IPS-15b (cell line): ENCODE data around the gene DIS3L2.

ENCODE experiments used
- H3K27me3 ChIP-seq: one replicate; pipeline ENCODE4 v1.6.1; 2013; ENCODE audit warnings: low read length; ENCODE audit not compliant: control insufficient read depth, insufficient read depth
- H3K36me3 ChIP-seq: one replicate; pipeline ENCODE4 v1.6.1; 2013; ENCODE audit warnings: low read length; ENCODE audit not compliant: control insufficient read depth, insufficient read depth
- H3K4me1 ChIP-seq: one replicate; pipeline ENCODE4 v1.6.1; 2013; ENCODE audit warnings: mild to moderate bottlenecking, low read length; ENCODE audit not compliant: control insufficient read depth, insufficient read depth
- H3K4me3 ChIP-seq: one replicate; pipeline ENCODE4 v1.5.1; 2013; ENCODE audit warnings: low read depth, low read length
- H3K9ac ChIP-seq: one replicate; pipeline ENCODE4 v1.6.1; 2013; ENCODE audit warnings: low read depth, mild to moderate bottlenecking, low read length
- H3K9me3 ChIP-seq: one replicate; pipeline ENCODE4 v1.6.1; 2013; ENCODE audit warnings: mild to moderate bottlenecking, low read length; ENCODE audit not compliant: control insufficient read depth, insufficient read depth

DIS3L2 gene

DNA sequence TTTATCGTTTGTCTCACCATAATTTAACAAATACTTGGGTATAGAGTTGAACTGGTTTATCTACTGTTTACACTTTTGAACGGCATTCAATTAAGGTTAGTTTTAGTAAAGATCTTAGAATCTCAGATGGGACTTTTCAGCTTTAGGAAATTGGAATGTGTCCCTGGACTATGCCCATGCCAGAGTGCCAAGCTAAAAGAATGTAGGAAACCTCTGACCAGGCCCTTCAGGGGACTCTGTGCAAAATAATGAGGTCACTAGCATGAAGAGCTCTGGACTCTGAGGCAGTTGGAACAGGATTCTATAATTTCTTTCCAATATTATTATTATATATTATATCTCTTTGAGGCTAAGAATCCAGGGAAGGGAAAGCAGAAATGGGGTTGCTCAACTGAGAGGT is 13.5 kb downstream of the DIS3L2 start:
- no peaks in the 10 kb centered on the region for H3K36me3 ChIP-seq
- H3K9ac ChIP-seq = no peak overlapping the region
- no peaks in the 10 kb centered on the region for H3K27me3 ChIP-seq

DNA sequence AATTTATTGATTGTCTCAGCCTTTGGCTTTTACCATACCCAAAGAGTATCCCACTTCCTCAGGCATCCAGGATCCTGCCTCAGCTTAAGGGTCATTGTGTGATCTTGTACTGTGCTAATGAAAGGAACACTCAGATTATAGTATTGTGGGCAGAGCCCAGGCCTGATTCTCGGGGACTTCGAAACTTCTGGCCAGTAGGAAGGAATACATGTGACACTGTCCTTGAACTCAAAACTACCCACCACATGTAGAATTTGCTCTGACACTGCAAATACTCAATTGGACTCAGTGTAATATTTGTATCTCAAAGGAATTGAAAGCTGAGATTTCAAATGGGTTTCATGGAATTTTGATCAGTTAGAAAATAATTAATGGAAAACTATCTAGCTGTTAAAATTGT is 15.9 kb downstream of the DIS3L2 start:
- Histone ChIP-seq H3K36me3 (no peaks in the 10 kb centered on the region), H3K9me3 (no peaks in the 10 kb centered on the region), H3K4me1 (peaks cover 3% of the 10 kb centered on the region), H3K9ac (no peak overlapping the region), H3K4me3 (no peak overlapping the region), H3K27me3 (no peaks in the 10 kb centered on the region)

More for the DNA sequence above, 13.5 kb downstream of the DIS3L2 start:
- H3K4me1 ChIP-seq = peaks cover 3% of the 10 kb centered on the region
- no peak overlapping the region for H3K4me3 ChIP-seq
- no peaks in the 10 kb centered on the region for H3K9me3 ChIP-seq

DNA sequence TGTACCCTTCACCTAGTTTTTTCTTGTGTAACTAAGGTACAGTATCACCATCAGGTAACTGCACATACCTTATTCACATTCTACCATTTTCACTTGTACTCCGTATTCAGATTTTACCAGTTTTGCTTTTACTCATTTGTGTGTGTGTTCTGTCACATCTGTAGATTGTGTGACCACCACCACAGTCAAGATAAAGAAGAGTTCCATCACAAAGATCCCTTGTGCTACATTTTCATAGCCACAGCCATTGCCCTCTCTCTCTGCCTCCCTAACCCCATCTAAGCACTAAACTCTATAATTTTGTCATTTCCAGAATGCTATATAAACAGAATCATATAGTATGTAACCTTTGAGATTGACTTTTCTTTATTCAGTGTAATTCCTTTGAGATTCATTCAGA is 23.5 kb downstream of the DIS3L2 start:
- no peaks in the 10 kb centered on the region for H3K9me3 ChIP-seq
- H3K9ac ChIP-seq = no peak overlapping the region
- no peaks in the 10 kb centered on the region for H3K27me3 ChIP-seq
- no peak overlapping the region for H3K4me3 ChIP-seq
- peaks cover 15% of the 10 kb centered on the region for H3K4me1 ChIP-seq
- no peaks in the 10 kb centered on the region for H3K36me3 ChIP-seq

DNA sequence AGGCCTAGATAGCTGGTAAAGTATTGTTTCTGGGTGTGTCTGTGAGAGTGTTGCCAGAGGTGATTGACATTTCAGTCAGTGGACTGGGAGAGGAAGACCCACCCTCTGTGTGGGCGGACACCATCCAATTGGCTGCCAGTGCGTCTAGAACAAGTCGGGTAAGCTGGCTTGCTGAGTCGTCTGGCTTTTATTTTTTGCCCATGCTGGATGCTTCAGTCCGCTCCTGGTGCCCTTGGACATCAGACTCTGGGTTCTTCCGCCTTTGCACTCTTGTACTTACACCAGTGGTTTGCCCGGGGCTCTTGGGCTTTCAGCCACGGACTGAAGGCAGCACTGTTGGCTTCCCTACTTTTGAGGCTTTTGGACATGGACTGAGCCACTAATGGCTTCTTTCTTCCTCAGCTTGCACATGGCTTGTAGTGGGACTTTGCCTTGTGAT is 24.3 kb downstream of the DIS3L2 start:
- no peaks in the 10 kb centered on the region for H3K36me3 ChIP-seq
- H3K9me3 ChIP-seq = no peaks in the 10 kb centered on the region
- peak overlapping the region; percentile 28 for H3K4me3 ChIP-seq
- peaks cover 21% of the 10 kb centered on the region for H3K4me1 ChIP-seq
- no peaks in the 10 kb centered on the region for H3K27me3 ChIP-seq
- peak overlapping the region; percentile 62 for H3K9ac ChIP-seq

DNA sequence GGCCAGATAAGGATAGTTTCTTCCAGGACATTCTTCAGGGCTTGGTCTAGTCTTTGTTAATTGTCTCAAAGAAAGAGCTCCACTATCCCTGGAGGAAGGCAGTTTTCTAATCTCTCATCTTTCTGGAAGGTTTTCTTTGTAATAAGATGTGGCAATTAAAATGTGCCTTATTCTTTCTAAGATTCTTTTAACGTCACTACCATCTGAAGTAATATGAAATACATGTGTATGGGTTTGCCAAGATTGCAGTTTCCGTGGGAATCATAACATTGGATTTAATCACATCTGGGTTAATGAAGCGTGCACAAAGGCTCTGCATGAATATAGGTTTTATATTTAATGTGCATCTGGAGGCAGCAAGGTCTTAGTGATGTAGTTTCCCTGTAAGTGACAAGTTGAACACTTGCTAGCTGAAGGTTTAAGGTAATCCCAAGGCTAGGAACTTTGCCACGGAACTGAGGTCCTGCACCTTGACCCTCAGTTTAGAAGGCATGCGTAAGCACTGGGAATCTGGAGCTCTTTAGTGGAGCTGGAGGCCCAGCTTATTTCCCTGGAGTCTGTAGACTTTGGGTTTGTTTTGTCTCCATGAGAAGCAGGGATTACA is 25.7 kb downstream of the DIS3L2 start:
- H3K27me3 ChIP-seq = no peaks in the 10 kb centered on the region
- no peaks in the 10 kb centered on the region for H3K36me3 ChIP-seq
- H3K9ac ChIP-seq = no peak overlapping the region
- H3K4me1 ChIP-seq = peaks cover 21% of the 10 kb centered on the region
- no peak overlapping the region for H3K4me3 ChIP-seq
- H3K9me3 ChIP-seq = no peaks in the 10 kb centered on the region

DNA sequence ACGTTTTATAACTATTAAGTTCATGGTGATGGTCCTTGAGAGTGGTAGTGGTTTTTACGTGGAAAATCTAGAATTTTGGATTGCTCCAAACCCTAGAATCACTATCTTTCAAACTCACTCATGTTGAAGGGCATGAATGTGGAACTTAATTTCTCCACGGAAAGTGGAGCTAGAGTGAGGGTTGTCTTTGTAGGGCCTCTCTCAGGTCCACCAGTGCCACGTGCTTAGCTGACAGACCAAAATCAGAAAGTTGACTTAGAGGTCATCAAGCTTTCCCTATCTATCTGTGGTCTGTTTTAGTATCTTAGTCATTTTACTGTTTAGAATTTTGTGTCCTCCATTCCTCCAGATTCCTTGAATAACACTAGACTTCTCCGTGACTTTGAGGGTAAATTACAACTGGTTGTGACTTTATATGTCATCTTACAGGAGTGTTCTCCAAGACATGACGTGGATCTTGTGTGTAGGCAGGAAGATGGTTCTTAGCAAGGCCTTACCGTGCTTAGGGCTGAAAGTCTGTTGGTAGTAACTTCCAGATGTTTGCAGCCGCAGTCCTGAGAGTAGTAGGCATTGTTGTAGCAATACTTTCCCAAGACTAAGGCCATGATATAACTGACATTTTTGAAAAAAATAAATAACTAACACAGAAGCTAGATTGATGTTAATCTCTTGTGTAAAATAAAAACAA is 26.8 kb downstream of the DIS3L2 start:
- Histone ChIP-seq H3K27me3 (no peaks in the 10 kb centered on the region), H3K4me1 (peaks cover 21% of the 10 kb centered on the region), H3K4me3 (no peak overlapping the region), H3K9ac (no peak overlapping the region), H3K9me3 (no peaks in the 10 kb centered on the region), H3K36me3 (no peaks in the 10 kb centered on the region)

DNA sequence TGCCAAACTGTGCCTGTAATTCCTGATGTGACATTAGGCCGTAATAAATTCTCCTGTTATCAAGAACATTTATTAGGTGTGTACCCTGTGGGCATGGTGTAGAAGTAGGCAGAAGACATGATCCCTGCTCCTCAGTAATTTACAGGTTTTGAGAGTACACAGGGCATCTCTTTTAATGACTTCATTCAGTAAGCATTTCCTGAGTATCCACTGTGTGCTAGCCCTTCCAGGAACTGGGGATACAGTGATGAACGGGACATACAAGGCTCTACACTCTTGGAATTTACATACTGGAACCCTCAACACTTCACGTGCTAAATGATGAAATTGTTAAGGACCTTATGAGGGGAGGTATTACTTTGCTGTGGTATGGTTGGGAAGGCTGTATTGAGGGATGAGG is 30.2 kb downstream of the DIS3L2 start:
- Histone ChIP-seq H3K9me3 (no peaks in the 10 kb centered on the region), H3K27me3 (no peaks in the 10 kb centered on the region), H3K36me3 (no peaks in the 10 kb centered on the region), H3K4me3 (no peak overlapping the region), H3K9ac (no peak overlapping the region), H3K4me1 (peaks cover 16% of the 10 kb centered on the region)

DNA sequence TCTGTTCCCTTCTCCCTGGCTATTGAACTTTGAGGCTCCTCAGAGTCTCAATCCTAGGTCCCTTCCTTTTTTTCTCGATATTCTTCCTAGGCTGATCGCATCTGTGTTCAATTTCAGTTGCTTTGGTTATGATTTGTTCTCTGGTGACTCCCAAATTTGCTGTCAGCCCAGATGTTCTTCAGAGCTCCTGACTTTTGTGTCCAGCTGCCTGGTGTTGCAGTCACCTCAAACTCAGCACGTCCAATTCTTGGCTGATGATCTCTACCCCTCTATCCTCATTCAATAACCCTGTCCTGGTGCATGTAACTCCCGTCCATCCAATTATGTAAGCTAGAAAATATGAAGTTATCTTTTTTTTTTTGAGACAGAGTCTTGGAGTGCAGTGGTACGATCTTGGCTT is 31.4 kb downstream of the DIS3L2 start:
- H3K4me1 ChIP-seq = peaks cover 16% of the 10 kb centered on the region

DNA sequence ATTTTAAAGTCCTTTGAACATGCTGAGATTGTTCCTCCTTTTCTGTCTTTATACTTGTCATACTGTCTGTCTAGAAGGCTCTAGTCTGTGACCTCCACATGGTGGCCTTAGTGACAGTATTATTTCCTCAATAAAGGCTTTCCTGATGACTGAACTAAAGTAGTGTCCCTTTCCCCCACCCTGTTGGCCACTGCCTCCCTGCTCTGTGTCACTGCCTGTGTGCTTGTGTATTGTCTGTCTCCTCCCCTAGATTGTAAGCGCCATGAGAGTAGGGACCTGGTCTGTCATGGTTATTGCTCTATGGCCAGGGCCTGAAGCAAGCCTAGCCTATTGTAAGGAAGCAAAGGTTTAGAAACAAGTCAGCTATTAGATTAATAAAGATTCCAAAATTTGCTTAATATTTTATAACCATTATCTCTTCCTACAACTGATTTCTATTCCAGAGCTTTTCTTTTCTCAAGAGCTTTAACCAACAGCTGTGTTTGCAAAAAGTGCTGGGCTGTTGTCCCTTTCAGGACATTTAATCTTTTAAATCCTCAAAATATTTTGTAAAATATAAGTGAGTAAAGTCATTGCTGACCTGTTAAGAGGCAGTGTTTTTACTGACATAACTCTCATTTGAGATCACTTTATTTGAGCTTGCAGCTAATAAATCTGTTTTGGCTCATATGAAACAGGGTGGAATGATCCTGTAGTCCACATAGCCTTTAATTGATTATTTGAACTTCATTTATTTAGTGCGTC is 35.5 kb downstream of the DIS3L2 start:
- H3K4me3 ChIP-seq = no peak overlapping the region
- no peak overlapping the region for H3K9ac ChIP-seq
- H3K36me3 ChIP-seq = no peaks in the 10 kb centered on the region
- no peaks in the 10 kb centered on the region for H3K4me1 ChIP-seq
- H3K27me3 ChIP-seq = no peaks in the 10 kb centered on the region
- H3K9me3 ChIP-seq = no peaks in the 10 kb centered on the region

More for the DNA sequence above, 31.4 kb downstream of the DIS3L2 start:
- Histone ChIP-seq H3K36me3 (no peaks in the 10 kb centered on the region), H3K9me3 (no peaks in the 10 kb centered on the region), H3K27me3 (no peaks in the 10 kb centered on the region), H3K9ac (no peak overlapping the region), H3K4me3 (no peak overlapping the region)

DNA sequence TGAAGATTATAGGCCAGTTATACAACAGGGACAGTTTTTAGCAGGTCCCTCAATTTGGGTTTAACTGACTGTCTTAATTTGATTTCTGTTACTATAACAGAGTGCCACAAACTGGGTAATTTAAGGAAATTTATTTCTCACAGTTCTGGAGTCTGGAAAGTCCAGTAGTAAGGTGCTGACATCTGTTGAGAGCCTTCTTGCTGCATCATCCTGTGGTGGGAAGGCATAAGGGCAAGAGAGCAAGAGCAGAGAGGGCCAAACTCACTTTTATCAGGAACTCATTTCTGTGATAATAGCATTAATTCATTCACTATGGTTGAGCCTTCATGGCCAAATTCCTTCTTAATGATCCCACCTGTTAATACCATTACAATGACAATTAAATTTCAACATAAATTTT is 36.5 kb downstream of the DIS3L2 start:
- no peaks in the 10 kb centered on the region for H3K9me3 ChIP-seq
- no peak overlapping the region for H3K4me3 ChIP-seq
- no peaks in the 10 kb centered on the region for H3K36me3 ChIP-seq
- H3K9ac ChIP-seq = no peak overlapping the region
- no peaks in the 10 kb centered on the region for H3K4me1 ChIP-seq
- no peaks in the 10 kb centered on the region for H3K27me3 ChIP-seq

DNA sequence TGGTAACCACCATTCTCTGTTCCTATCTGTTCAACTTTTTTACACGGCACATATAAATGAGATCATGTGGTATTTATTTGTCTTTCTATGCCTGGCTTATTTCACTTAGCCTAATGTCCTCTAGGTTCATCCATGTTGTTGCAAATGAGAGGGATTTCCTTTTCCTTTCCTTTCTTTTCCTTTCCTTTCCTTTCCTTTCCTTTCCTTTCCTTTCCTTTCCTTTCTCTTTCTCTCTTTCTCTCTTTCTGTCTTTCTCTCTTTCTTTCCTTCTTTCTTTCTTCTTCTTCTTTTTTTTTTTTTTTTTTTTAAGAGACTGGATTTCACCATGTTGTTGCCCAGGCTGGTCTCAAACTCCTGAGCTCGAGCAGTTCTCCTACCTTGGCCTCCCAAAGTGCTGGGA is 38.9 kb downstream of the DIS3L2 start:
- Histone ChIP-seq H3K4me1 (no peaks in the 10 kb centered on the region), H3K9ac (no peak overlapping the region), H3K36me3 (no peaks in the 10 kb centered on the region), H3K4me3 (no peak overlapping the region), H3K9me3 (no peaks in the 10 kb centered on the region), H3K27me3 (no peaks in the 10 kb centered on the region)

DNA sequence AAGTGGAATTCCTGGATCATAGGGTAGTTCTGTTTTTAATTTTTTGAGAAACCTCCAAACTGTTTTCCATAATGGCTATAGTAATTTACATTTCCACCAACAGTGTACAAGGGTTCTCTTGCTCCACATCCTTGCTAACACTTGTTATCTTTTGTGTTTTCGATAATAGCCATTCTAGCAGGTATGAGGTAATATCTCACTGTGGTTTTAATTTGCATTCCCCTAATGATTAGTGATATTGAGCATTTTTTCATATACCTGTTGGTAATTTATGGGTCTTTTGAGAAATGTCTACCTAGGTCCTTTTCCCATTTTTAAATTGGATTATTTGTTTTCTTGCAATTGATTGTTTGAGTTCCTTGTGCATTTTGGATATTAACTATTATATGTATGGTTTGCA is 39.6 kb downstream of the DIS3L2 start:
- no peak overlapping the region for H3K9ac ChIP-seq
- no peaks in the 10 kb centered on the region for H3K36me3 ChIP-seq
- no peaks in the 10 kb centered on the region for H3K27me3 ChIP-seq
- no peaks in the 10 kb centered on the region for H3K4me1 ChIP-seq
- H3K9me3 ChIP-seq = no peaks in the 10 kb centered on the region
- no peak overlapping the region for H3K4me3 ChIP-seq
